ENCODE results near the gene TEDC2.
"Not testable (repeated sequence)": the region's sequence is repeated elsewhere in the genome, so short reads cannot be mapped to it uniquely, and the experiment has no call there.

Gene TEDC2

DNA sequence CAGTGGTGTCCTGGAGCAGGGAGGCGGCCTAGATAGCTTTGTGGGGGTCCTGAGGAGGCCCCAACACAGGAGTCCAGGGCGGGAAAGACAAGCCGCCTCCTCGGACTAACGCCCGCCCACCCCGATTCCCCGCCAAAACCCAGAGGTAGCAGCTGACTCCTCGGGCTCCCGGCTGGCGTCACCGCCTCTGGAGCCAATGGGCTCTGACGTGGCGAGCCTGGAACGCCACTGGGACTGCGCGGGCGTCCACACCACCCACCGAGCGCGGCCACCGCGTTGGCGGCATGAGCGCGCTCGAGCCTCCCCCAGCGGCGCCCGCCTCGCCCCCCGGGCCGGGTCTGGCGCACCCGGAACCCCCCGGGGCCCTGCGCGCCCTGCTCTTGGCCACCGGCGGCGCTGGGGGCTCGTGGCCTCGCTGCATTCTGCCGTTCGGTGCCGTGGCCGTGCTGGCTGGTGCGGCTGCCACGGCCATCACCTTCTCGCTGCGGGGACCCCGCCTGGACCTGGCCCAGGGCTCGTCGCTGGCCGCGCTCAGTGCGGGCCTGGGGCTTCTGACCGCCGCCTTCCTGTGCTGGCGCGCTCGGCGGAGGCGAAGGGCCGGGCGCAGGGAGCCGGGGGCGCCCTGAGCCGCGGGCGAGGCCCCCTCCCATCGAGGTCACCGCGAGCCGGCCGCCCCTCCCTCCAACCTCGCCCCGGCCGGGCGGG lies 7.8 kb downstream of the TEDC2 start:
- no peak for DNase-seq

DNA sequence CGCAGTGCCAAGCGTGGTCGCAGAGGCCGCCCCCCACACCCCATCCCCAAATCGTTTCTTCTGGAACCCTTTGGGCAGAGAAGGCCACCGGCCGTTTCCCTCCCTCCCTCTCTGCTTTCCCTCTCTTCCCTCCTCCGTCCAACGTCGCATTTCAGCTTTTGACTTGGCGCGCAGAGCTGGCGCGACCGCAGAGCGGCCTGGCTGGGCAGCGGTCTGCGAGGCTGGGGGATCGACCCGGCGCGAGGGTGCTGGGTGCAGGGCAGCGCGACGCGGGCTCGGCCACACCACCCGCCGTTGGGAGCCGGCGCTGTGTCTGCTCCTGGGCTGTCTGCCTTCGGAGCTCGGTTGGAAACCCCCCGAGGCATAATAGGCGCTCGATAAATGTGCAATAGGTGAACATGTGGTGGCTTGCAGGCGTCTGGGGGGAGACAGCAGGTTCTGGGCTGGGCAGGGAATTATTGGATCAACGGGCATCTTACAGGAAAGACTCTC lies 8.4 kb downstream of the TEDC2 start:
- DNase-seq: no peak

DNA sequence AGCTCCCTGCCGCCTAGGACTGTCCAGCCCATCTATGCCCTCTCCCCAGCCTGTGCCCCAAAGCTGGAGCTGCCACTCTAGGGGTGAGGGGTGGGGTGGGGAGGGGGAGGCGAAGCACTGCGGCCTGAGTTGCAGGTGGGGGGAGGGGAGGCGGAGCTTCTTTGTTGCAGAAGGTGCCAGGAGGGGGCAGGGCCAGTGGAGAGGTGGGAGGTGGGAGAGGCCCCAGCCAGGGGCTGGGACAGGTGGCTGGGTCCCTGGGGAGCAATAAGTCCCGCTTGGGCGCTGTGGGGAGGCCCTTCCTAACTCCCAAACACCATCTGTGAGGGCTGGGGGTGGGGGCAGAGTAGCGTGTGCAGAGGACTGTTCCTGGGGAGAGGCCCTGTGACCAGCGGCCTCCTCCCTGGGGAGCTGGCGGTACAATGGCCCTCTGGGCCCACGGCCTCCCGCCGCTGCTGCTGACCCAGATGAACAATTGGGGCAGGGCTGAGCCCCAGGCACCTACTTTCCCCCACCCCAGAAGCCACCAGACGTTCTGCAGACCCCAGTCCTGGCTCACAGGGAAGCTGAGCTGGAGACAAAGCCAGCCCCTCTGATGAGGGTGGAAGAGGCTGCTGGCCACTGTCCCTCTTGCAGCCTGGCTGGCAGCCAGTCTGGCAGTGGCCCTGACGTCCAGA lies 9.0 kb downstream of the TEDC2 start:
- no peak for DNase-seq

DNA sequence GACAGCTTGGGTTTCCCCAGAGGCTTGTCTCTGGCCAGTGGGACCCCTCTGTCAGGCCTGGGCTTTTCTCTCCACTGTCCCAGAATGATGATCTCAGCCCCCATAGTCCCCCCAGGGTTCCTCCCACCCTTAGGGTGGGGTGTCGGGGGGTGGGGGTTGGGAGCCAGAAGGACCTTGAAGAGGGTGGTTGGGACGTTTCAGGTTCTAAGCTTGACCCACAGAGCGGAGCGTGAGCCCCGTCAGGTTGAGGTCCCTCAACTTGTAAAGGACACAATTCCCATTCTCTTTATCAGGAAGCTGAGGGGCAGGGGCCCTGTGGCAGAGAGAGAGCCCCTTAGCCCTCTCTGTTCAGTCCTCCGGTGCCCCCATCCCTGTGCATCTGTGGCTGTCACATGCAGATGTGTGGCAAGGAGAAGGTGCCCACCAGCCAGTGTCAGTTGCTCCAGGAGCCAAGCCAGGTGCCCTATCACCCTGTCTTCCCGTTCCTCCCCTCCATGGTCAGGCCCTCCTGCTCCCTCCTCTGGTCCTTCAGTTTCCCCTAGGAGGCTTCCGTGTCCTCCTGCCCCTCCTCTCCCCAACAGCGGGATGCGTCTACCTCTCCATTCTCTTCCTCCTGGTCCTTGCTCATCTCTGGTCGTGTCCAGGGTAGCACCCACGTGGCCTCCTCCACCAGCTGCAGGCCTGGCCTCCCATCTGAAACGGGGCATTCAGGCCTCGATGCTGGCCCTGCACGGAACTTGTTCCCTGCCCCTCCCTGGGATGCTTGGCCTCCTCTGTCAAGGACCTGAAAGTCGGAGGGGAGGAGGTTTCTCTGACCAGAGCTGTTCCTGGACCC lies 9.7 kb downstream of the TEDC2 start:
- DNase-seq: no peak

DNA sequence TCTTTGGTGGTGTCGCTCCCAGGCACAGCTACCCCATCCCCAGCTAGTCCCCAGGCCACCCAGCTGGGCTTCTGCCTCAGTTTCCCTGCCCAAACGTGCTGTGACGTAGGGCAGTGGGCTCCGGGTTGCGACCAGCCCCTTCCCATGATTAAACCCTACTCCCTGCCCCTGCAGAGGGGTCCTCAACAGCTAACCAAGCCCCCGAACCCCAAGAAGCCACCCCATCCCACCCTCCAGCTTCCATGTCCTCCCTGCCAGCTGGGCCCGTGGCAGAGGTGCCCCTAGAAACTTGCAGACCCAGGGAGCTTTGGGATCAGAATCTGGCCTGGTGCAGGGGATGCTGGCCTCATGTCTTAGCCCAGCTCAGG lies 10.3 kb downstream of the TEDC2 start:
- DNase-seq: no peak

DNA sequence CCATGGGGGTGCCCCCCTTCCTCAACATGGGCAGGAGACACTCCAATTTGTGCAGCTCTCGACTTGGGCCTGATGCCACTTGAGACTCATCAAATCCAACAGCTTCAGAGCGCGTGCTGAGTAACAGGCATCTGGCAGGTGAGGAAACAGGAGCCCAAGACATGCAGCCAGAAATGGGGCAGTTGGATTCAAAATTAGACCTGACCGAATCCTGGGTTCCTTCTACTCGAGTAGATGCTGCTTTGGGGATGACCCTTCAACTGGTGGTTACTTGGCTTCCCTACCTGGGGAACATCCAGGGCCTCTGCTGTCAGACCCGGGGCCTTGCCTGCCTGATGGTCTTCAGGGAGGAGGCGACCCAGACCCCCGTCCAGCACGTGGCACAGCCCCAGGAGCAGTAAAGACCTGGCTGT lies 10.7 kb downstream of the TEDC2 start:
- DNase-seq: no peak

GRCh38 chr16:2471016-2471652 lies 11.2 kb downstream of the TEDC2 start, which contains the start of gene NTN3:
NTN3 (plus strand) TSS chr16:2471297; CDS start chr16:2471702, 405 bp downstream.
- no peak for DNase-seq

GRCh38 chr16:2471653-2472487 lies 12.0 kb downstream of the TEDC2 start:
- no peak for DNase-seq

DNA sequence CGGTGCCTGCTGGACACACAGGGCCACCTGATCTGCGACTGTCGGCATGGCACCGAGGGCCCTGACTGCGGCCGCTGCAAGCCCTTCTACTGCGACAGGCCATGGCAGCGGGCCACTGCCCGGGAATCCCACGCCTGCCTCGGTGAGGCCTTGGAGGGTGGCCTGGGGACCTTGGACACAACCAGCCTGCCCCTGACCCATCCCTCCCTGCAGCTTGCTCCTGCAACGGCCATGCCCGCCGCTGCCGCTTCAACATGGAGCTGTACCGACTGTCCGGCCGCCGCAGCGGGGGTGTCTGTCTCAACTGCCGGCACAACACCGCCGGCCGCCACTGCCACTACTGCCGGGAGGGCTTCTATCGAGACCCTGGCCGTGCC lies 12.6 kb downstream of the TEDC2 start:
- no peak for DNase-seq

DNA sequence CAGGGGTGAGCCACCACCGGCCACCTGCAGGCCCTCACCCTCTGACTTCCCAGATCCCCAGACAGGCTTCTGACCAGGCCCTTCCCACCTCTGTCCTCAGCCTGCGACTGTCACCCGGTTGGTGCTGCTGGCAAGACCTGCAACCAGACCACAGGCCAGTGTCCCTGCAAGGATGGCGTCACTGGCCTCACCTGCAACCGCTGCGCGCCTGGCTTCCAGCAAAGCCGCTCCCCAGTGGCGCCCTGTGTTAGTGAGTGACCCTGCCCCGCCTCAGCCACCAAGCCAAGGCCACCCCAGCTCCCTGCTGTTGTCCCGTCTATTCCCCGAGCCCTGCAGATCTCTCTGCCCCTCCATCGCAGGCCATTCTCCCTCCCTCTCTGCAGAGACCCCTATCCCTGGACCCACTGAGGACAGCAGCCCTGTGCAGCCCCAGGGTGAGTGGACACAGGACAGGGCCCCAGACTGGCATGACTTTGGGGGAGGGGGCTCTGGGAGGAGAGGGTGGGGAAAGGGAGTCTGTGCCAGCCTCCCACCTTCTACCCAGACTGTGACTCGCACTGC lies 13.1 kb downstream of the TEDC2 start:
- DNase-seq: no peak

GRCh38 chr16:2473446-2473926 lies 13.6 kb downstream of the TEDC2 start:
- peak; percentile 25 for DNase-seq

DNA sequence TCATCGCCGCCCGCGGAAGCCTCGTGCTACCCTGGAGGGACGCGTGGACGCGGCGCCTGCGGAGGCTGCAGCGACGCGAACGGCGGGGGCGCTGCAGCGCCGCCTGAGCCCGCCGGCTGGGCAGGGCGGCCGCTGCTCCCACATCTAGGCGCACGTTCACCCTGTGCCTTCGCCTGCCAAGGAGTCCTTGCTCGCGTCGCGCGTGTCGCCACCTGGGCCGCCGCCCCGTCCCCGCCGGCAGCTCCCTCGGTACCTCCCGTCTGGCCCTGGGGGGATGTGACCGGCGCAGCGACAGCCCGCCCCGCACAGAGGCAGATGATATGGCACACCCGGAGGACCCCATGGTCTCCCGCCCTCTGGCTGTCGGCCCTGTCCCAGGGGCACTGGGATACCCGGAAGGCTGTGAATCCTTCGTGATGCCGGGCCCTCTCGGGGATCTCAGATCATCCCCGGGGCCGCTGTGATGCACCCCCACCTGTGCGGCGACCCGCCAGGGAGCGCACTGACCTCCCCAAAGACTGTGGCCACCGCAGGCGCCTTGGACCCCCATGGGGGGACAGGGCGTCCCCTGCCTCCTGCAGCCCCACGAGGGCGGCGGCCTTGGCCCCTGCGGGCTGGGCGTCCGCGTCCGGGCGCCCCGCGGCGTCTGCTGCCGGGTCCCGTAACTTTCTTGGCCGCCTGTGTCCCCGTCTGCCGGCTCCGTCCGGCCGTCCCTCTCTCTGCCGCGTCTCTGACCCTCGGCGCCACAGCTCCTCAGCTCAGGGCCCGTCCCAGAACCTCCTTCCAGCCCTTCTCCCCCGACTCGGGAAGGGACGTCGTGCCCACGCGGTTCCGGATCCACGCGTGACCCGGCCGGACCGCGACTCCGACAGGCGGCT lies 14.3 kb downstream of the TEDC2 start:
- peak; percentile 64 for DNase-seq

DNA sequence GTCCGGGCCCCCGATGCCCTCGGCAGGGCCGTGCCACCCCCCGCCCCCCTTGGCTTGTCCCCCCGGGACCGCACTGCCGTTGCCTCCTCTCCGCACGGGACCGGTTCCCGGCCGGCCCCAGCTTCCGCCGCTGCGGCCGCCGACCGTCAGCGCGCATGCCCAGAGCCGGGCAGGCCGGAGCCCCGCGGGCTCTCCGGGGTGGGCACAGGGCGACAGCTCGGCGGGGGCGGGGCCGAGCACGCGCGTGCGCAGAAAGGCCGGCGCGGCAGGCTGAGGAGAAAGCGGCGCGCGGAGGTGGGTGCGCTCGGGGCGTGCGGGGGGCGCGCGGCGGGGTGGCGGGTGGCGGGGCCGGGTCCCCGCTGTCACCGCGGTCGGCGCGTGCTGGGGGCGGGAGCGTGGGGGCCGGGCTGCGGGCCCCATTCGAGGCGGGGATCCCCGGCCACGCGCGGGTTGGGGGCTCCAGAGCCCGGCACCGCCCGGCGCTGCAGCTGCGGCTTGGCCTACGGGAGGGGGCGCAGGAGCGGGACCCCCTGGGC lies 15.0 kb downstream of the TEDC2 start, which contains the start of gene TBC1D24:
Gene TBC1D24, plus strand, starts transcription at position 251 of the 536 bp plus-strand sequence. CDS start 21,022 bp downstream, outside the sequence.
- peak; percentile 61 for DNase-seq

- peak; percentile 47 for DNase-seq
These were observed 15.8 kb downstream of the TEDC2 start for GRCh38 chr16:2475413-2476344.

DNA sequence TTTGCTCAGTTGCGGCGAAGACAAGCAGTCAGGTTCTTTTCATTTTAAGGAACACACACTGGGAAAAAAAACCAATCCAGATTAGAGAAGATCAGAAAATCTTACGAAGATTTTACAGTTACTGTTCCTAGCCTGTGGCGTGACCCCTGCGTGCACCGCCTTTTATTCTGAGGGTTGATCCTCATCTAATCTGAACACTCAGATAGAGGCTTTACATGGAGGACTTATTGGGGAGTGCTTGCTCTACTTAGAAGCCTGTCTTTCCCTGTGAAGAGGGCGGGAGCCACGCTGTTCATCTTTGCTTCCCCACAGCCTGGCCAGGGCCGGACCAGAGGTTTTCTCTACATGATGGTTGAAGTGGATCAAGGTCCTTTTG lies 16.4 kb downstream of the TEDC2 start:
- DNase-seq: no peak

DNA sequence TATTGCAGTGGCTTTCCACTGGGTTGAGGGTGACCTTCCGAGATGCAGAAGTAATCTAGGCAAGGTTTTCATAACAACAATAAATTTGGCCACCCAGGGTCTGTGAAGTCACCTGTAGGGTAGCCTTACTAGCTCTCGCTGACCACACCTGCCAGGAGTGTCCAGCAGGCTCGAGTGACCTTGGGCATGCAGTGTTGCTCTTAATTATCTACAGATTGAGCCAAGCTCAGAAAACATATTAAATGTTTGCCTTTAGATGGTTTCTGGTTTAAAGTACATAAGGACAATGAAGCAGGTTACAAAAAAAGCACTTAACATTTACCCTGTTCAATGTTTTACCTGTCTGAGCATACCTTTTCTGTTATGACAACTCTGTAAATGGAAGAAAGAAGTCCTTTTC lies 16.8 kb downstream of the TEDC2 start:
- DNase-seq: no peak

GRCh38 chr16:2477327-2477726 lies 17.4 kb downstream of the TEDC2 start:
- DNase-seq: no peak

GRCh38 chr16:2478279-2478678 lies 18.4 kb downstream of the TEDC2 start:
- no peak for DNase-seq

GRCh38 chr16:2479996-2480395 lies 20.1 kb downstream of the TEDC2 start:
- DNase-seq: not testable (repeated sequence)
